GM12875 (cell line): ENCODE measurements around the gene TRIM46.
"Not testable (repeated sequence)": the region's sequence is repeated elsewhere in the genome, so short reads cannot be mapped to it uniquely, and the experiment has no call there.

Source experiments
- H3K4me3 ChIP-seq: one replicate; pipeline ENCODE4 v1.5.1; 2011; ENCODE audit warnings: low read depth, low read length, control low read depth
- CTCF ChIP-seq: IDR thresholded peaks from 2 replicates; pipeline ENCODE4 v1.5.1; 2011; ENCODE audit warnings: low read depth, mild to moderate bottlenecking, control low read depth, inconsistent platforms, low read length, moderate library complexity, borderline replicate concordance; ENCODE audit not compliant: insufficient read depth

Gene TRIM46

GRCh38 chr1:155139895-155140629, 33.6 kb upstream of the TRIM46 start, which contains the start of gene DPM3:
Gene DPM3 (minus strand): TSS chr1:155140531. CDS start chr1:155140240, 291 bp downstream.
- TF ChIP-seq CTCF: no peak
- H3K4me3 ChIP-seq: peak within 1 kb of the TSS; percentile 93

GRCh38 chr1:155140630-155140953, 33.1 kb upstream of the TRIM46 start:
- peak overlapping the region; percentile 93 for H3K4me3 ChIP-seq
- no peak for TF ChIP-seq CTCF

GRCh38 chr1:155141749-155142148, 31.9 kb upstream of the TRIM46 start:
- no peak overlapping the region for H3K4me3 ChIP-seq
- TF ChIP-seq CTCF: no peak

- TF ChIP-seq CTCF: no peak
- H3K4me3 ChIP-seq: no peak overlapping the region
Observed at GRCh38 chr1:155145491-155145890, 28.2 kb upstream of the TRIM46 start.

- H3K4me3 ChIP-seq: not testable (repeated sequence)
Observed at GRCh38 chr1:155155996-155156643, 17.5 kb upstream of the TRIM46 start.

GRCh38 chr1:155158991-155159390, 14.7 kb upstream of the TRIM46 start:
- no peak for TF ChIP-seq CTCF

GRCh38 chr1:155160128-155160527, 13.5 kb upstream of the TRIM46 start:
- H3K4me3 ChIP-seq: no peak overlapping the region
- no peak for TF ChIP-seq CTCF

More at GRCh38 chr1:155158991-155159390, 14.7 kb upstream of the TRIM46 start:
- no peak overlapping the region for H3K4me3 ChIP-seq

GRCh38 chr1:155162631-155163030, 11.0 kb upstream of the TRIM46 start:
- not testable (repeated sequence) for H3K4me3 ChIP-seq

GRCh38 chr1:155163785-155164184, 9.9 kb upstream of the TRIM46 start:
- H3K4me3 ChIP-seq: not testable (repeated sequence)

- H3K4me3 ChIP-seq: not testable (repeated sequence)
Observed at GRCh38 chr1:155164625-155165024, 9.0 kb upstream of the TRIM46 start.
